Stimulated activated CD4-positive, alpha-beta T cell treated with anti-CD3 and anti-CD28 coated beads, Interleukin-2, amount 100 ng/mL, for 4 hours (primary cell): ENCODE results near the gene GAREM1.
"Not testable (repeated sequence)": the region's sequence is repeated elsewhere in the genome, so short reads cannot be mapped to it uniquely, and the experiment has no call there.

Source experiments
- DNase-seq: peaks from one replicate; pipeline ENCODE4 v3.0.0-alpha.2; 2020; ENCODE audit warnings: low read depth

Gene GAREM1

GRCh38 chr18:32255570-32255969, 215.1 kb downstream of the GAREM1 start:
- DNase-seq = no peak

GRCh38 chr18:32252141-32252860, 218.4 kb downstream of the GAREM1 start:
- no peak for DNase-seq

- DNase-seq = no peak
These were observed 219.2 kb downstream of the GAREM1 start for GRCh38 chr18:32251466-32251865.

GRCh38 chr18:32249147-32249929, 221.3 kb downstream of the GAREM1 start:
- no peak for DNase-seq

- DNase-seq = no peak
These were observed 225.8 kb downstream of the GAREM1 start for GRCh38 chr18:32244881-32245280.

- DNase-seq = no peak
These were observed 227.3 kb downstream of the GAREM1 start for GRCh38 chr18:32243358-32243757.

GRCh38 chr18:32242395-32242794, 228.3 kb downstream of the GAREM1 start:
- no peak for DNase-seq

GRCh38 chr18:32238635-32239268, 231.9 kb downstream of the GAREM1 start:
- DNase-seq = no peak

- DNase-seq = no peak
These were observed 233.6 kb downstream of the GAREM1 start for GRCh38 chr18:32237049-32237448.

- not testable (repeated sequence) for DNase-seq
These were observed 237.3 kb downstream of the GAREM1 start for GRCh38 chr18:32233348-32233747.

GRCh38 chr18:32219431-32220018, 251.2 kb downstream of the GAREM1 start:
- DNase-seq = no peak

GRCh38 chr18:32216390-32216789, 254.3 kb downstream of the GAREM1 start:
- no peak for DNase-seq

- no peak for DNase-seq
These were observed 257.0 kb downstream of the GAREM1 start for GRCh38 chr18:32213693-32214092.
